Progenitor cell of endocrine pancreas (in vitro differentiated cells): ENCODE measurements around the gene TMEM167A. TPM values are rescaled to one million over a fixed set of nuclear protein-coding genes. Genes with fewer than 3 reads are reported as not detected.

Experiments used
- DNase-seq: peaks from one replicate; pipeline ENCODE4 v3.0.0; 2021; ENCODE audit warnings: low spot score; ENCODE audit not compliant: unreplicated experiment
- H3K27ac Mint-ChIP-seq: 2 replicates; pipeline ENCODE4 v1.8.0; 2021; ENCODE audit warnings: mild to moderate bottlenecking, moderate library complexity, mixed read lengths
- H3K27me3 Mint-ChIP-seq: 2 replicates; pipeline ENCODE4 v1.8.0; 2021; ENCODE audit warnings: mixed read lengths
- H3K36me3 Mint-ChIP-seq: 2 replicates; pipeline ENCODE4 v1.8.0; 2022; ENCODE audit warnings: mixed read lengths; ENCODE audit not compliant: insufficient read depth
- H3K4me1 Mint-ChIP-seq: 2 replicates; pipeline ENCODE4 v1.8.0; 2021; ENCODE audit warnings: low read depth, mixed read lengths
- H3K4me3 Mint-ChIP-seq: 2 replicates; pipeline ENCODE4 v1.8.0; 2021; ENCODE audit warnings: low read depth, mild to moderate bottlenecking, moderate library complexity, mixed read lengths
- H3K9me3 Mint-ChIP-seq: 2 replicates; pipeline ENCODE4 v1.8.0; 2021; ENCODE audit warnings: low read depth, mixed read lengths
- long read RNA-seq: library from polyadenylated mRNA; unstranded; transcript quantifications from one replicate; pipeline ENCODE4 v2.0.0, GENCODE V29; 2020
- total RNA-seq: library from RNA; stranded (reverse); gene quantifications from 2 replicates; pipeline ENCODE4 v1.2.1, GENCODE V29; 2021
- TF ChIP-seq, protein P1 (sequence below): fragments of 200-600 bp; sonication (generic); IDR thresholded peaks from one replicate; pipeline ENCODE4 v1.5.0; 2021; ENCODE audit warnings: antibody characterized with exemption, mild to moderate bottlenecking; ENCODE audit not compliant: unreplicated experiment

Gene TMEM167A, protein sequence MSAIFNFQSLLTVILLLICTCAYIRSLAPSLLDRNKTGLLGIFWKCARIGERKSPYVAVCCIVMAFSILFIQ
- 150 and 152 TPM in 2 replicates for total RNA-seq
- long read RNA-seq, full-length matches to known transcripts = 94 of 149 reads
- long read RNA-seq, partial matches to known transcripts = 4 of 149 reads
- long read RNA-seq, other reads (novel, unspliced or antisense) = 51 of 149 reads

DNA sequence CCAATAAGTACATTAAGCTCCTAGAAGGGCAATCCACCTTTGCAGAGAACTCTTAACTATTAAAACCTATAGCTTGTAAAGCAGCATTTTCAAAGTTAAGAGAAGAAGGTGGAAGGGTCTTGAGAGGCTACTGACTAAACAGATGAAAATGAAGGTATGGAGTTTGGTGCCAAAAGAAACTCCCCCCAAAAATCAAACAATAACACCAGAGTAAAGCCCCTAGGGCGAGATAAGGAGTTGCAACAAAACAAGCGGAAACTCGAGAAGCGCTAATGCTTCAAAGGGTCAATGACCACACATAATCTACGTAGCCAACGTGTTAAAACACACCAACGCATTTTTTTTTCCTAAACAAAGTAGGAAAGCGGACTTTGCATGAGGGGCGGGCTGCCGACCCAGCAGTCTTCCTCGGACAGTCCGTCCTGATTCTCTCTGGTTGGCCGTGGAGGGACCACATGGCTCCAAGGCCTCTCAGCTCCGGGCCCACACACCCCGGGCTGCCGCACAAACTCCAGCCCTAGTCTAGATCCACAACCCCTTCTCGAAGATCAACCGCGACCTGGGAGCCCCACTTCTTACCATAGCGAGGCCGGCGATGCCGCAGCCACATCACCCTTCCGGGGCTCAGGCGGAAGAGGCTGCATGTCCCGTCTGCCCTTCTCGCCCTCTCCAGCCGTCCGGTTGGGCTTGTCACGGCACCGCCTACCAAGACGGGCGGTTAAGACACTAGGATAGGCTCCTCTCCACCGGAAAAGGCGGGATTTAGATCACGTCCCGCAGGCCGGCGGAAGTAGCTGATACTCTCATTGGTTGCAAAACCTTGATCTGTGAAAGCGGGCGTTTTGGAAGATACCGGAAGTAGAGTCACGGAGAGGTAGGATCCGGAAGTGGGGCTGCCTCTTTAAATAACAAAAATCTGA, at the start of gene TMEM167A, which contains the start of gene XRCC4:
Gene TMEM167A, minus strand, starts transcription at position 653 of the 920 bp plus-strand sequence. Its CDS starts 71 bp downstream, at position 582.
Gene XRCC4, plus strand, starts transcription at position 806 of the 920 bp plus-strand sequence. CDS start 27,373 bp downstream, outside the sequence.
- H3K4me3 Mint-ChIP-seq = peak within 1 kb of the TSS; percentile 98
- TF ChIP-seq, protein P1, sequence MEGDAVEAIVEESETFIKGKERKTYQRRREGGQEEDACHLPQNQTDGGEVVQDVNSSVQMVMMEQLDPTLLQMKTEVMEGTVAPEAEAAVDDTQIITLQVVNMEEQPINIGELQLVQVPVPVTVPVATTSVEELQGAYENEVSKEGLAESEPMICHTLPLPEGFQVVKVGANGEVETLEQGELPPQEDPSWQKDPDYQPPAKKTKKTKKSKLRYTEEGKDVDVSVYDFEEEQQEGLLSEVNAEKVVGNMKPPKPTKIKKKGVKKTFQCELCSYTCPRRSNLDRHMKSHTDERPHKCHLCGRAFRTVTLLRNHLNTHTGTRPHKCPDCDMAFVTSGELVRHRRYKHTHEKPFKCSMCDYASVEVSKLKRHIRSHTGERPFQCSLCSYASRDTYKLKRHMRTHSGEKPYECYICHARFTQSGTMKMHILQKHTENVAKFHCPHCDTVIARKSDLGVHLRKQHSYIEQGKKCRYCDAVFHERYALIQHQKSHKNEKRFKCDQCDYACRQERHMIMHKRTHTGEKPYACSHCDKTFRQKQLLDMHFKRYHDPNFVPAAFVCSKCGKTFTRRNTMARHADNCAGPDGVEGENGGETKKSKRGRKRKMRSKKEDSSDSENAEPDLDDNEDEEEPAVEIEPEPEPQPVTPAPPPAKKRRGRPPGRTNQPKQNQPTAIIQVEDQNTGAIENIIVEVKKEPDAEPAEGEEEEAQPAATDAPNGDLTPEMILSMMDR = no peak
- H3K27me3 Mint-ChIP-seq = peaks cover 4% of the 10 kb centered on the region
- H3K27ac Mint-ChIP-seq = peak within 1 kb of the TSS; percentile 99
- peaks cover 26% of the 10 kb centered on the region for H3K4me1 Mint-ChIP-seq
- H3K36me3 Mint-ChIP-seq = peaks cover 14% of the 10 kb centered on the region
- no peaks in the 10 kb centered on the region for H3K9me3 Mint-ChIP-seq
- peak; percentile 82 for DNase-seq

DNA sequence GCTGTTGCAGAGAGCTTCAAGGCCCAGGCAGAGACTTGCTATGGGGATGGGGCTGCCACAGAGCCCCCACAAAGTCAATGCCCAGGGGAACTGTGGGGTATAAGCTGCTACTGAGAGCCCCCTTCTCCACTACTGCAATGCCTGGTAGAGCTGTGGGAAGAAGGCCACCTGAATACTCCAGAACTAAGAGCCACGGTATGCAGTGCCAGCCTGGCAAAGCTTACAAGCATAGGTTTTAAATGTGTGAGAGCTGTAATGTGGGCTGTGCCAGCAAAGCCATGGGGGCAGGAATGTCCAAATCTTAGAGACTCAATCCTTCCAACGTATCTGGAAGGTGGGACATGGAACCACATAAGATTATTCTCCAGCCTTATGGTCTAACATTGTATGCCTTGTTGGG, 49.3 kb upstream of the TMEM167A start:
- no peak overlapping the region for H3K4me3 Mint-ChIP-seq
- H3K9me3 Mint-ChIP-seq = peaks cover 44% of the 10 kb centered on the region
- DNase-seq = no peak
- TF ChIP-seq, protein P1 = no peak
- no peaks in the 10 kb centered on the region for H3K27me3 Mint-ChIP-seq
- peaks cover 39% of the 10 kb centered on the region for H3K36me3 Mint-ChIP-seq
- peaks cover 9% of the 10 kb centered on the region for H3K4me1 Mint-ChIP-seq
- H3K27ac Mint-ChIP-seq = no peak overlapping the region

DNA sequence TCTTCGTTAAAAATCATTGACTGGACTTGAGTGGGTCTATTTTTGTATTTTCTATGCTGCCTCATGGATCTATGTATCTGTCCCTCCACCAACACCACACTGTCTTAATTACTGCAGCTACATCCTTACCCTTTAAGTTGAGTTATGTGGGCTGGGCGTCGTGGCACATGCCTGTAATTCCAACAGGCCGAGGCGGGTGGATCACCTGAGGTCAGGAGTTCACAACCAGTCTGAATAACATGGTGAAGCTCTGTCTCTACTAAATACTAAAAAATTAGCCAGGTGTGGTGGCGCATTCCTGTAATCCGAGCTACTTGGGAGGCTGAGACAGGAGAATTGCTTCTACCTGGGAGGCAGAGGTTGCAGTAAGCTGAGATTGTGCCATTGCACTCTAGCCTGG, 48.4 kb upstream of the TMEM167A start:
- Mint-ChIP-seq H3K9me3 (peaks cover 42% of the 10 kb centered on the region), H3K36me3 (peaks cover 37% of the 10 kb centered on the region), H3K4me1 (peaks cover 8% of the 10 kb centered on the region), H3K27ac (peak overlapping the region; percentile 63), H3K4me3 (no peak overlapping the region), H3K27me3 (no peaks in the 10 kb centered on the region)
- DNase-seq = no peak
- TF ChIP-seq, protein P1 = no peak

DNA sequence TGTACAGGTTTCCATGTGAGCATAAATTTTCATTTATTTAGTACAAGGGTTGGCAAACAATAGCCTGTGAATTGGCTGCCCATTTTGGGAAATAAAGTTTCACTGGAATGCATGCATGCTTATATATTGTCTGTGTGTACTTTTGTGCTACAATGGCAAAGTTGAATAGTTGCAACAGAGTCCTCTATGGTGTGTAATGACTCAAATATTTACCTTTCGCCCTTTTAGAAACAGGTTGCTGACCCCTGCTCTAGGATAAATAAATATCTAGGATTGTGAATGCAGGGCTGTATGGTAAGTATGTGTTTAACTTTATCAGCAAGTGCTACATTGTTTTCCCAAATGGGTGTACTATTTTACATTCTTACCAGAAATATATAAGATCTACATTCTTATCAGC, 47.4 kb upstream of the TMEM167A start:
- H3K36me3 Mint-ChIP-seq = peaks cover 35% of the 10 kb centered on the region
- H3K9me3 Mint-ChIP-seq = peaks cover 45% of the 10 kb centered on the region
- TF ChIP-seq, protein P1 = no peak
- H3K4me1 Mint-ChIP-seq = peaks cover 8% of the 10 kb centered on the region
- H3K27ac Mint-ChIP-seq = no peak overlapping the region
- DNase-seq = no peak
- H3K4me3 Mint-ChIP-seq = no peak overlapping the region
- no peaks in the 10 kb centered on the region for H3K27me3 Mint-ChIP-seq

DNA sequence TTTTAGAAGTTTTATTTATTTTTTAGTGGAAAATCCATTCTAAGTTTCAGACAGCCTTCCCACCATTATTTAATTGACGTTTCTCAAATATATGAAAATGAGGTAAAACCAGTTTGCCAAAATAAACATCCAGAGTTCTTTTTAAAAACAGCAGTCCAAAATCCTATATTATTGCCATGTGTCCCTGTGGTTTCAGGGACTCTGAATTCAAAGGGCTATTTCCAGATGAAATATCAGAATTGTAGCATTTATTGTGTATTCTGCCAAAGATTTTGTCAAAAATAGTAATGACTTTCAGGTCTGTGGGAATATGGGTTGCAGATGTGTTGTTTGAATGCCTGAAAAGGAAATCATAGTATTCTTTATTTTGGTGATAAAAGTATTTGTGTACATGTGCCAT, 41.8 kb upstream of the TMEM167A start:
- no peaks in the 10 kb centered on the region for H3K4me1 Mint-ChIP-seq
- no peak overlapping the region for H3K4me3 Mint-ChIP-seq

More for the DNA sequence above, 41.8 kb upstream of the TMEM167A start:
- TF ChIP-seq, protein P1 = no peak
- no peaks in the 10 kb centered on the region for H3K27me3 Mint-ChIP-seq
- no peak for DNase-seq
- peaks cover 23% of the 10 kb centered on the region for H3K9me3 Mint-ChIP-seq
- H3K36me3 Mint-ChIP-seq = peaks cover 29% of the 10 kb centered on the region
- no peak overlapping the region for H3K27ac Mint-ChIP-seq
